HG02981 (cell line): Measurements from ENCODE around the gene GPHA2.

Experiments
- ATAC-seq: cut with Tn5 transposase; IDR thresholded peaks from one replicate; pipeline ENCODE4 v1.9.1; 2021; ENCODE audit warnings: mild to moderate bottlenecking, moderate library complexity; ENCODE audit not compliant: unreplicated experiment

GPHA2 gene

GRCh38 chr11:64892838-64893193, 42.9 kb downstream of the GPHA2 start:
- ATAC-seq: no peak

DNA sequence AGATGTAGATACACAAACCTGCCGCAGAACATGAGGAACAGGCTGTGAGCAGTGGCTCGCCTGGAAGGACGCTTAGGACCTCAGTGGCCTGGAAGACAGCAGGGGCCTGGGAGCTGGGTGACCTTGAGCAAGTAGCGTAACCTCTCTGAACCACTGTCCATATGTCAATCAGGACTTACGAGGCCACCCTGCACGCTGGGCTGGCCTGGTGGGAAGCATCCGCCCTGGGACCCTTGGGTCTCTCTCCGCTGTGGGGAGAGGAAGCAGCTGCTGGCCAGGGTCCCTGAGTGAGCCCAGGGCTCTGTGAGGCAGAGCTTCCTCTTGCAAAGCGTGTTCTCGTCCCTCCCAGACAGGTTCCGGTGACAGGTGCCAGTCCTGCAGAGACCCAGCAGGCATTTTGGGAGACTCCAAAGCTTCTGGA, 43.3 kb downstream of the GPHA2 start:
- no peak for ATAC-seq

GRCh38 chr11:64891880-64892279, 43.8 kb downstream of the GPHA2 start:
- no peak for ATAC-seq

- ATAC-seq: no peak
Measured at GRCh38 chr11:64891215-64891848, 44.4 kb downstream of the GPHA2 start.

GRCh38 chr11:64890522-64890939, 45.2 kb downstream of the GPHA2 start:
- no peak for ATAC-seq

DNA sequence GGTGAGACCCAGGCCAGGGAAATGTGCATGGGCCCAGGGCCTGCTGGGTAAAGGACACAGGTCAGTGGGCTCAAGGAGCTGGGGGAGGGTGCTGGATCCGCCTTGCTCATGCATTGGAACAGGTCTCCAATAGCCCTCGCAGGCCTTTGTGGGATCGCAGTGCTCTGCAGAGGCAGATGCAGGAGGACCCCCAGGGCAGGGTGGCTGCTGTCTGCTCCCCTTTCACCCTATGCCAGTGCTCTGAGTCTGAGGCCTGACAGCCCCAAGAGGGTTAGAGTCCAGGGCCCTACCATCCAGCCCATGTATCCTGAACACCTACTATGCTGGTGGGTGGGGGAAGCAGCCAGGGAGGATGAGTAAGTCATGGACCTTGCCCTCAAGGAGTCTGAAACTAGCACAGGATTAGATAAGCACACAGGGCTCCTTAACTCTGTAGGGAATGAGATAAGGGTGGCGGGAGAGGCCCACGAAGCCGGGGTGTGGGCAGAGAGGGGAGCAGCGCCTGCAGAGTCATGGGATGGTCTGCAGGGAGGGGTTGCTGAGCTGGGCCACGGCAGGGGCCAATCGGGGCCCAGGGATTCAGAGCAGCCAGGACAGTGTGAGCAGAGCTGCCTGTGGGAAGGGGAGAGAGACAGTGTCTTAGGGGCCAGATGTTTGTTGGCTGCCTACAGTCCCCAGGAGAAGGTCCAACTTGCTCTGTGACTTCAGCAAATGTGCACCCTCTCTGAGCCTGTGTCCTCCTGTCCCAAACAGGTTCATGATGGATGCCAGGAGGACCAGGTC, 46.8 kb downstream of the GPHA2 start:
- no peak for ATAC-seq

DNA sequence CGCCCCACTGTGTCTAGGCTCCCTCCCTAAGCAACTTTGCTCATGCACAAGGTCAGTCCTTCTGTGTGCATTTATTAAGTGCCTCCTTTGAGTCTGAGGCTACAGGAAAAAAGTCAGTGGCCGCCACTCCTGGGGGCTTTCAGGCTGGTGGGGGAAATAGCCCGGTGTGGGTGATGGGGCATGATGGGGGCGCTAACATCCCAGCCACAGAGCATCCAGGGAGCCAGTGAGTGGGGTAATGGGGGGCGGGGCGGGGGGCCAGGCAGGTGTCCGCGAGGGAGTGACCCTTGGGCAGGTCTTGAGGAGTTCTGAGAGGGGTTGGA, 47.3 kb downstream of the GPHA2 start:
- ATAC-seq: no peak

DNA sequence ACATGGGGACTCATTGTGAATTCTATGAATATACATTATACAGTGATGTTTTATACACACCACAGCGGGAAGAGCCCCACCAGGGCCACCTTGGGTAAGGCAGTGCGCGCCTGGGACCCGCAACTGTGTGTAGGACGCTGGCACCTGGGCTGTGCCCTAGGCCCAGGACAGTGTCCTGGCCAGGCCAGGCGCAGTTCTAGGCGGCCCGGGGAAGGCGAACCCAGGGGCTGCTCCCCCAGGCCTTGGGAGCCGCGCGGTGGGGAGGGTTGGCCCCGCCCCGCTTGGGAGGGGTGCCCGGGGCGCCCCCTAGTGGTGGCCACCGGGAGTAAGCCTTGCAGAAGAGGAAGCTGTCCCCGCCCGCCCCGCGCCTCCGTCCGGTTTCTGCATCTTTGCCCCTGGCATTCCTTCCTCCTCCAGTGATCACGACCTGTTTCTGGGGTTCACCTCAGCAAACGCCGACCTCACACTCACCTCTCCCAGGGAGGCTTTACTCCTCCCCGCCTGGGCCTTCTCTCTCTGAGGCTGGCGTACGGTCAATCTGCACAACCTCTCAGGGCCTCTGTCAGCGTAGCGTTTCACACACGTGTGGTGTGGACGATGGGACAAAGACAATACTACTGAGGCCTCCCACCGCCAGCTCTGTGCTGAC, 47.8 kb downstream of the GPHA2 start:
- ATAC-seq: peak; percentile 70

GRCh38 chr11:64887234-64887756, 48.4 kb downstream of the GPHA2 start:
- ATAC-seq: no peak

GRCh38 chr11:64885367-64886286, 50.1 kb downstream of the GPHA2 start:
- ATAC-seq: no peak
